22Rv1 (cell line): ENCODE data around the gene ADK.

Source experiments
- ZFX ChIP-seq: fragments of 450-650 bp; IDR thresholded peaks from 2 replicates; pipeline ENCODE4 v1.6.1; 2017; ENCODE audit warnings: antibody characterized with exemption, borderline replicate concordance
- TF ChIP-seq, protein P1 (sequence below): fragments of 450-650 bp; IDR thresholded peaks from 2 replicates; pipeline ENCODE4 v1.5.1; 2017; ENCODE audit warnings: mild to moderate bottlenecking

DNA sequence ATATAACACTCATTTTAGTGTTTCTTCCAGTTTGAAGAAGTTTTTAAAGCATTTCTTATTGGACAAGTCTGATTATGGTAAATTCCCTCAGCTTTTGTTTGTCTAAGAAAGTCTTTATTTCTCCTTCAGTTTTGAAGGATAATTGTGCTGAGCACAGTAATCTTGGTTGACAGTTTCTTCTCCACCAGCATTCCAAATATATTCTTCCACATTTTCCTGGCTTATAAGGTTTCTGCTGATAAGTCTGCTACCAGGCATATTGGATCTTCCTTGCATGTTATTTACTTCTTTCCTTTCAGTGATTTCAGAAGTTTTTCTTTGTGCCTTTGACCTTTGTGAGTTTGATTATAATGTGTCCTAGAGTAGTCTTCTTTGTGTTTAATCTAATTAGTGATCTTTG is 210.7 kb downstream of the ADK start:
- TF ChIP-seq, protein P1, sequence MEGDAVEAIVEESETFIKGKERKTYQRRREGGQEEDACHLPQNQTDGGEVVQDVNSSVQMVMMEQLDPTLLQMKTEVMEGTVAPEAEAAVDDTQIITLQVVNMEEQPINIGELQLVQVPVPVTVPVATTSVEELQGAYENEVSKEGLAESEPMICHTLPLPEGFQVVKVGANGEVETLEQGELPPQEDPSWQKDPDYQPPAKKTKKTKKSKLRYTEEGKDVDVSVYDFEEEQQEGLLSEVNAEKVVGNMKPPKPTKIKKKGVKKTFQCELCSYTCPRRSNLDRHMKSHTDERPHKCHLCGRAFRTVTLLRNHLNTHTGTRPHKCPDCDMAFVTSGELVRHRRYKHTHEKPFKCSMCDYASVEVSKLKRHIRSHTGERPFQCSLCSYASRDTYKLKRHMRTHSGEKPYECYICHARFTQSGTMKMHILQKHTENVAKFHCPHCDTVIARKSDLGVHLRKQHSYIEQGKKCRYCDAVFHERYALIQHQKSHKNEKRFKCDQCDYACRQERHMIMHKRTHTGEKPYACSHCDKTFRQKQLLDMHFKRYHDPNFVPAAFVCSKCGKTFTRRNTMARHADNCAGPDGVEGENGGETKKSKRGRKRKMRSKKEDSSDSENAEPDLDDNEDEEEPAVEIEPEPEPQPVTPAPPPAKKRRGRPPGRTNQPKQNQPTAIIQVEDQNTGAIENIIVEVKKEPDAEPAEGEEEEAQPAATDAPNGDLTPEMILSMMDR, result no peak
- no peak for TF ChIP-seq ZFX
